ENCODE measurements around the gene INPP5K. TPM values are rescaled to one million over a fixed set of nuclear protein-coding genes. Genes with fewer than 3 reads are reported as not detected.

The INPP5K gene
- total and polyA plus RNA-seq, 7 experiments from 2014 or later = 50.5 to 184 (median 84.2) TPM

DNA sequence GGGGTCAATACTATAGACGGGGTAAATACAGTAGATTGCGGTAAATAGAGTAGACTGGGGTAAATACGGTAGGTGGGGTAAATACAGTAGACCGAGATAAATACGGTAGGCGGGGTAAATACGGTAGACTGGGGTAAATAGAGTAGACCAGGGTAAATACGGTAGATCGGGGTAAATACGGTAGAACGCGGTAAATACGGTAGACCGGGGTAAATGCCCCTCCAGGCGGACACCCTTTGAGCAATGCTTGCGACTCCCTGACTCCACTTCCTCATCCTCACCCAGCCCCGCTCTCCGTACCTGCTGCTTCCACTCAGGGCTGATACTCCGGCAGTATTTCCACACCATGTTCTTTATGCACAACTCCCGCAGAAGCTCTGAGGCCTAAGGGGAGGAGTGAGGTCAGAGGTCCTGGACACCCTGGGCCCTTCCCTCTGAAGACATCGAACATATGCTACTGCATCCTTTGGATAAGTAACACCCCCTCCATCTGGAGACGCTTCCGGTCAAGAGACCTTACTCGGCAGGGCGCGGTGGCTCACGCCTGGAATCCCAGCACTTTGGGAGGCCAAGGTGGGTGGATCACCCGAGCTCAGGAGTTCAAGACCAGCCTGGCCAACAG, 47.1 kb downstream of the INPP5K start:
- H3K27ac Mint-ChIP-seq = no peak overlapping the region
- ChIA-PET CTCF (no interaction called here), POLR2A (no interaction called here)
- no peaks in the 10 kb centered on the region for H3K9me3 ChIP-seq (ENCODE audit: control insufficient read depth in 2 of 3, low read length in 3 of 3)
- peaks cover 0 to 27% (median 11%) of the 10 kb centered on the region in 5 donors for H3K36me3 Mint-ChIP-seq
- no peak overlapping the region for H3K4me3 ChIP-seq (ENCODE audit: low read length)
- peaks cover 0 to 6% (median 0%) of the 10 kb centered on the region in 11 donors for H3K9me3 Mint-ChIP-seq
- H3K27ac ChIP-seq (ENCODE audit: low read depth, low read length) = no peak overlapping the region
- peaks cover 0 to 7% of the 10 kb centered on the region in 2 donors for H3K4me1 ChIP-seq (ENCODE audit: control insufficient read depth in 2 of 2, insufficient read depth in 2 of 2, low read length in 2 of 2)
- intact Hi-C loops (cut with micrococcal nuclease) = no loop called here
- H3K27me3 ChIP-seq (ENCODE audit: control insufficient read depth in 2 of 2, insufficient read depth in 2 of 2, low read length in 2 of 2) = no peaks in the 10 kb centered on the region
- peaks cover 0 to 27% (median 0%) of the 10 kb centered on the region in 3 experiments for H3K36me3 ChIP-seq (ENCODE audit: control insufficient read depth in 2 of 3, insufficient read depth in 3 of 3, low read length in 3 of 3)
- ATAC-seq = no peak
- H3K27me3 Mint-ChIP-seq = peaks cover 0 to 3% (median 0%) of the 10 kb centered on the region in 5 donors
- no peak overlapping the region for H3K4me3 Mint-ChIP-seq
- DNase-seq = no peak
- H3K4me1 Mint-ChIP-seq = peaks cover 15 to 25% (median 18%) of the 10 kb centered on the region in 7 donors

GRCh38 chr17:1467898-1468492, 48.4 kb downstream of the INPP5K start:
- Histone ChIP-seq H3K4me1 (ENCODE audit: control insufficient read depth in 2 of 2, insufficient read depth in 2 of 2, low read length in 2 of 2) (peaks cover 4 to 7% of the 10 kb centered on the region in 2 donors), H3K9me3 (ENCODE audit: control insufficient read depth in 2 of 3, low read length in 3 of 3) (no peaks in the 10 kb centered on the region), H3K36me3 (ENCODE audit: control insufficient read depth in 2 of 3, insufficient read depth in 3 of 3, low read length in 3 of 3) (peaks cover 0 to 27% (median 0%) of the 10 kb centered on the region in 3 experiments), H3K27me3 (ENCODE audit: control insufficient read depth in 2 of 2, insufficient read depth in 2 of 2, low read length in 2 of 2) (no peaks in the 10 kb centered on the region), H3K27ac (ENCODE audit: low read depth, low read length) (no peak overlapping the region), H3K4me3 (ENCODE audit: low read length) (no peak overlapping the region)
- ATAC-seq (peak; percentile 64), DNase-seq (no peak)
- intact Hi-C loops (cut with micrococcal nuclease) = no loop called here
- ChIA-PET POLR2A (interaction anchor here (1.2 kb wide), 1 partner anchor 9 kb away, joined by 3 read pairs; no protein-coding TSS in a partner anchor), CTCF (no interaction called here)
- Mint-ChIP-seq H3K27ac (peak overlapping the region in 2 of 9 donors; percentile 41 to 50), H3K9me3 (peaks cover 0 to 6% (median 0%) of the 10 kb centered on the region in 11 donors), H3K4me3 (no peak overlapping the region), H3K27me3 (peaks cover 0 to 8% (median 0%) of the 10 kb centered on the region in 5 donors), H3K36me3 (peaks cover 0 to 28% (median 11%) of the 10 kb centered on the region in 5 donors), H3K4me1 (peaks cover 12 to 22% (median 14%) of the 10 kb centered on the region in 7 donors)

DNA sequence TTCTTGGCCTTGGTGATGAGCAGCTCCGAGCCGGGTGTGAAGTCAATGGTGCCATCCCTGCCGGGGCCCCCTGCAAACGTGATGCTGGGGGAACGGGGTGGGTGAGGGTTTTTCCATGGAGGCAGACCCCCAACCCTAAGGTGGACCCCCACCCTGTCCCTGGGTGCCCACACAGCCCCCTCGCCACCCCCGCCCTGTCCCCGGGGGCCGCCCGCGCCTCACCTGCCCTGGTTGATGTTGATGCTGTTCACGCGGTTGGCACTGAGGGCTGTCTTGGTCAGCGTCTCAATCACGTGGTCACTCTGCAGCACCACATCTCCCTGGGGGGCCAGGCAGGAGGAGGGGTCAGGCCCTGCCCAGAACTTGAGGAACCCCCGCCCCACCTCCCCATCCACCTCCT, 49.2 kb downstream of the INPP5K start:
- ATAC-seq (no peak), DNase-seq (no peak)
- Mint-ChIP-seq H3K9me3 (peaks cover 0 to 6% (median 0%) of the 10 kb centered on the region in 11 donors), H3K4me3 (no peak overlapping the region), H3K27ac (no peak overlapping the region), H3K27me3 (peaks cover 0 to 11% (median 0%) of the 10 kb centered on the region in 5 donors), H3K4me1 (peaks cover 14 to 23% (median 15%) of the 10 kb centered on the region in 7 donors), H3K36me3 (peaks cover 0 to 29% (median 11%) of the 10 kb centered on the region in 5 donors)
- Histone ChIP-seq H3K4me3 (ENCODE audit: low read length) (no peak overlapping the region), H3K4me1 (ENCODE audit: control insufficient read depth in 2 of 2, insufficient read depth in 2 of 2, low read length in 2 of 2) (peaks cover 12 to 13% of the 10 kb centered on the region in 2 donors), H3K36me3 (ENCODE audit: control insufficient read depth in 2 of 3, insufficient read depth in 3 of 3, low read length in 3 of 3) (peaks cover 0 to 24% (median 0%) of the 10 kb centered on the region in 3 experiments), H3K27ac (ENCODE audit: low read depth, low read length) (no peak overlapping the region), H3K9me3 (ENCODE audit: control insufficient read depth in 2 of 3, low read length in 3 of 3) (no peaks in the 10 kb centered on the region), H3K27me3 (ENCODE audit: control insufficient read depth in 2 of 2, insufficient read depth in 2 of 2, low read length in 2 of 2) (no peaks in the 10 kb centered on the region)
- CTCF ChIA-PET = no interaction called here
- POLR2A ChIA-PET = no interaction called here
- intact Hi-C loops (cut with micrococcal nuclease) = no loop called here

DNA sequence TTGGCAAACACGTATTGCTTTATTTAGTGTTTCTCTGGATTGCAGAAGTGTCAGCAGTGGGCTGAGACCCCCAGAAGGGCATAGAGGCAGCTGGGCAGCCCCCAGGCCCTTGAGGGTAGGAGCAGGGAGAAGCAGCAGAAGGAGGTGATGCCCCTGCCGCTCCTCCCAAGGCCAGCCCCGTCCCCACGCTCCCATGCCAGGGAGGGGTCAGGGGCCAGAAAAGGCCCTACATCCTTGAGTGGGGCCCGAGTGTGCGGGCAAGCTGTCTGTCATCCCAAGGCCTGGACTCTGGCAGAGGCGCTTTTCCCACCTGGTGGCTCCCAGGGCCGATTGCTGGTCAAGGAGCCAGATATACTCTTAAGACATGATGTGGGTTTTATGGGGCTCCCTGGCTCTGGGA, 52.2 kb downstream of the INPP5K start:
- Mint-ChIP-seq H3K4me3 (no peak overlapping the region), H3K27me3 (peaks cover 0 to 30% (median 4%) of the 10 kb centered on the region in 5 donors), H3K27ac (no peak overlapping the region), H3K9me3 (peaks cover 0 to 3% (median 0%) of the 10 kb centered on the region in 11 donors), H3K36me3 (peaks cover 0 to 21% (median 7%) of the 10 kb centered on the region in 5 donors), H3K4me1 (peaks cover 25 to 48% (median 35%) of the 10 kb centered on the region in 7 donors)
- Histone ChIP-seq H3K4me3 (ENCODE audit: low read length) (no peak overlapping the region), H3K36me3 (ENCODE audit: control insufficient read depth in 2 of 3, insufficient read depth in 3 of 3, low read length in 3 of 3) (peaks cover 0 to 9% (median 0%) of the 10 kb centered on the region in 3 experiments), H3K27ac (ENCODE audit: low read depth, low read length) (no peak overlapping the region), H3K27me3 (ENCODE audit: control insufficient read depth in 2 of 2, insufficient read depth in 2 of 2, low read length in 2 of 2) (no peaks in the 10 kb centered on the region), H3K4me1 (ENCODE audit: control insufficient read depth in 2 of 2, insufficient read depth in 2 of 2, low read length in 2 of 2) (peaks cover 16 to 37% of the 10 kb centered on the region in 2 donors), H3K9me3 (ENCODE audit: control insufficient read depth in 2 of 3, low read length in 3 of 3) (no peaks in the 10 kb centered on the region)
- intact Hi-C loops (cut with micrococcal nuclease) = no loop called here
- ChIA-PET CTCF (no interaction called here), POLR2A (no interaction called here)
- ATAC-seq (no peak), DNase-seq (no peak)

- CTCF ChIA-PET = interaction anchor here (1.2 to 1.6 kb wide), 2 partner anchors 12 to 53 kb away, joined by 3 to 7 read pairs; partner anchors contain the start of gene INPP5K
- H3K27ac Mint-ChIP-seq = peak overlapping the region; percentile 64 to 92 (median 85)
- no peak overlapping the region for H3K4me3 ChIP-seq (ENCODE audit: low read length)
- no peaks in the 10 kb centered on the region for H3K9me3 Mint-ChIP-seq
- DNase-seq = no peak
- POLR2A ChIA-PET = interaction anchor here (0.6 to 1.9 kb wide), 7 partner anchors 19 to 63 kb away, joined by 3 to 7 read pairs (median 3); partner anchors contain the start of genes INPP5K, MYO1C and YWHAE
- H3K4me1 Mint-ChIP-seq = peaks cover 25 to 51% (median 38%) of the 10 kb centered on the region in 7 donors
- peaks cover 16 to 37% of the 10 kb centered on the region in 2 donors for H3K4me1 ChIP-seq (ENCODE audit: control insufficient read depth in 2 of 2, insufficient read depth in 2 of 2, low read length in 2 of 2)
- peaks cover 0 to 11% (median 0%) of the 10 kb centered on the region in 5 donors for H3K36me3 Mint-ChIP-seq
- no peaks in the 10 kb centered on the region for H3K27me3 ChIP-seq (ENCODE audit: control insufficient read depth in 2 of 2, insufficient read depth in 2 of 2, low read length in 2 of 2)
- H3K4me3 Mint-ChIP-seq = peak overlapping the region; percentile 61 to 86 (median 81)
- intact Hi-C loops (cut with micrococcal nuclease) = loop anchor here in 1 of 2 donors (1.0 kb wide), 1 partner anchor 24 kb away; no protein-coding TSS in a partner anchor
- no peak for ATAC-seq
- H3K27me3 Mint-ChIP-seq = peaks cover 0 to 36% (median 4%) of the 10 kb centered on the region in 5 donors
- no peak overlapping the region for H3K27ac ChIP-seq (ENCODE audit: low read depth, low read length)
- H3K36me3 ChIP-seq (ENCODE audit: control insufficient read depth in 2 of 3, insufficient read depth in 3 of 3, low read length in 3 of 3) = no peaks in the 10 kb centered on the region
- H3K9me3 ChIP-seq (ENCODE audit: control insufficient read depth in 2 of 3, low read length in 3 of 3) = no peaks in the 10 kb centered on the region
These were observed 54.0 kb downstream of the INPP5K start for GRCh38 chr17:1462164-1463112.

All from naive thymus-derived CD4-positive, alpha-beta T cell (primary cell).